ENCODE measurements around the gene AFM.

The AFM gene

GRCh38 chr4:73448448-73449203 lies 32.9 kb upstream of the AFM start:
- DNase-seq (ENCODE audit: low spot score): no peak
- no peak for TF ChIP-seq CTCF (IDR thresholded peaks at IDR 0.05; ENCODE audit: borderline replicate concordance, control extremely low read depth, extremely low read depth, insufficient read depth, missing control alignments)
- in situ Hi-C loops (cut with MboI; ENCODE audit: low sequenced_read_pairs, unreplicated experiment): no loop called here

- no peak for TF ChIP-seq CTCF (IDR thresholded peaks at IDR 0.05; ENCODE audit: borderline replicate concordance, control extremely low read depth, extremely low read depth, insufficient read depth, missing control alignments)
- no peak for DNase-seq (ENCODE audit: low spot score)
- in situ Hi-C loops (cut with MboI; ENCODE audit: low sequenced_read_pairs, unreplicated experiment): no loop called here
Measured at GRCh38 chr4:73450398-73451004, 31.0 kb upstream of the AFM start.

DNA sequence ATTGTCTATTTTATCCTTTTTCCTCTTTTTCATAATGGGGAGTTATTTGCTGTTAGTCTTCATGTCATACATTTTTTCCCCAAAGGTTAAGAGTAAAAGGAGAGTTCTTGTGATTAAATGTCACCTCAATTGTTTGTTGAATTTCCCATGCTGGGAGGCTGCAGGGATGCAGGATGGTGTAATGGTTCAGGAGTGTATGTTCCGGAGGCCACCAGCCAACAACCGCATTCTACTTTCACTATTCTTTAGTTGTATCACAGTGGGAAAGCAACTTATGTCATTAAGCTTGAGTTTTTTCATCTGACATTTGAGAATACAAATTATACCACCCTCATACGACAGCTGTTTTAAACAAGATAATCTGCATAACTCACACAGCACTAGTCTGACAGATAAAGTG lies 30.1 kb upstream of the AFM start:
- no peak for DNase-seq (ENCODE audit: low spot score)
- in situ Hi-C loops (cut with MboI; ENCODE audit: low sequenced_read_pairs, unreplicated experiment): no loop called here
- no peak for TF ChIP-seq CTCF (IDR thresholded peaks at IDR 0.05; ENCODE audit: borderline replicate concordance, control extremely low read depth, extremely low read depth, insufficient read depth, missing control alignments)

GRCh38 chr4:73451981-73452747 lies 29.4 kb upstream of the AFM start:
- no peak for TF ChIP-seq CTCF (IDR thresholded peaks at IDR 0.05; ENCODE audit: borderline replicate concordance, control extremely low read depth, extremely low read depth, insufficient read depth, missing control alignments)
- no peak for DNase-seq (ENCODE audit: low spot score)
- in situ Hi-C loops (cut with MboI; ENCODE audit: low sequenced_read_pairs, unreplicated experiment): no loop called here

- TF ChIP-seq CTCF (IDR thresholded peaks at IDR 0.05; ENCODE audit: borderline replicate concordance, control extremely low read depth, extremely low read depth, insufficient read depth, missing control alignments): no peak
- in situ Hi-C loops (cut with MboI; ENCODE audit: low sequenced_read_pairs, unreplicated experiment): no loop called here
- DNase-seq (ENCODE audit: low spot score): no peak
Measured at GRCh38 chr4:73452953-73453700, 28.4 kb upstream of the AFM start.

- no peak for DNase-seq (ENCODE audit: low spot score)
- TF ChIP-seq CTCF (IDR thresholded peaks at IDR 0.05; ENCODE audit: borderline replicate concordance, control extremely low read depth, extremely low read depth, insufficient read depth, missing control alignments): no peak
- in situ Hi-C loops (cut with MboI; ENCODE audit: low sequenced_read_pairs, unreplicated experiment): no loop called here
Measured at GRCh38 chr4:73453701-73454005, 27.9 kb upstream of the AFM start.

All from GM13976 (cell line).